Panc1 (cell line): ENCODE data around the gene ZNF304.

Source experiments
- REST ChIP-seq, 2 experiments: IDR thresholded peaks; 2 replicates each; pipeline ENCODE4 v1.6.1; 2011 to 2012; ENCODE audit warnings: low read depth in 2 of 2, control low read depth in 1 of 2, low read length in 1 of 2, mild to moderate bottlenecking in 1 of 2, moderate library complexity in 1 of 2; ENCODE audit not compliant: insufficient read depth in 1 of 2
- TF ChIP-seq, protein P1 (sequence below): fragments of 450-650 bp; IDR thresholded peaks from 2 replicates; pipeline ENCODE4 v1.5.1; 2017; ENCODE audit warnings: mild to moderate bottlenecking

DNA sequence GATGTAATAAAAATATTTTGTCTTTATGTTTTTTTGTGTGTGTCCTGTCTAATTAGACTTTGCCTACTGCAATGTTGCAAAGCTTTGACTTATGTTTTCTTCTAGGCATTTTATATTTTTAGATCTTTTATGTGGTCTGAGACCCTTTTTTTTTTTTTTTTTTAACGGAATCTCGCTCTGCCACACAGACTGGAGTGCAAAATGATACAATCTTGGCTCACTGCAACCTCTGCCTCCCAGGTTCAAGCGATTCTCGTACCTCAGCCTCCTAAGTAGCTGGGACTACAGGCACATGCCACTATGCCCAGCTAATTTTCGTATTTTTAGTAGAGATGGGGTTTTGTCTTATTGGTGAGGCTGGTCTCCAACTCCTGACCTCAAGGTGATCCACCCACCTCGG lies 8.5 kb upstream of the ZNF304 start:
- TF ChIP-seq, protein P1, sequence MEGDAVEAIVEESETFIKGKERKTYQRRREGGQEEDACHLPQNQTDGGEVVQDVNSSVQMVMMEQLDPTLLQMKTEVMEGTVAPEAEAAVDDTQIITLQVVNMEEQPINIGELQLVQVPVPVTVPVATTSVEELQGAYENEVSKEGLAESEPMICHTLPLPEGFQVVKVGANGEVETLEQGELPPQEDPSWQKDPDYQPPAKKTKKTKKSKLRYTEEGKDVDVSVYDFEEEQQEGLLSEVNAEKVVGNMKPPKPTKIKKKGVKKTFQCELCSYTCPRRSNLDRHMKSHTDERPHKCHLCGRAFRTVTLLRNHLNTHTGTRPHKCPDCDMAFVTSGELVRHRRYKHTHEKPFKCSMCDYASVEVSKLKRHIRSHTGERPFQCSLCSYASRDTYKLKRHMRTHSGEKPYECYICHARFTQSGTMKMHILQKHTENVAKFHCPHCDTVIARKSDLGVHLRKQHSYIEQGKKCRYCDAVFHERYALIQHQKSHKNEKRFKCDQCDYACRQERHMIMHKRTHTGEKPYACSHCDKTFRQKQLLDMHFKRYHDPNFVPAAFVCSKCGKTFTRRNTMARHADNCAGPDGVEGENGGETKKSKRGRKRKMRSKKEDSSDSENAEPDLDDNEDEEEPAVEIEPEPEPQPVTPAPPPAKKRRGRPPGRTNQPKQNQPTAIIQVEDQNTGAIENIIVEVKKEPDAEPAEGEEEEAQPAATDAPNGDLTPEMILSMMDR, result no peak
- TF ChIP-seq REST (IDR thresholded peaks at IDR 0.05; ENCODE audit: insufficient read depth in 1 of 2, low read depth in 2 of 2, low read length in 1 of 2), result no peak
